MCF 10A (cell line): Measurements from ENCODE around the gene CCHCR1. TPM values are rescaled to one million over a fixed set of nuclear protein-coding genes. Genes with fewer than 3 reads are reported as not detected.
"Not testable (repeated sequence)": the region's sequence is repeated elsewhere in the genome, so short reads cannot be mapped to it uniquely, and the experiment has no call there.

Experiments
- BruUV-seq: library from RNA; stranded (reverse); fragments of 400-500 nt; replicated peaks from 2 replicates; lab custom pipeline; 2021; lab: Mats Ljungman, UMichigan
- CTCF ChIA-PET: fragments of 300-600 bp; sonication (Branson Sonifier 250); formaldehyde crosslinking; extraction: SDS; loops from one replicate; lab custom pipeline; 2021; ENCODE audit warnings: antibody characterized with exemption, inconsistent platforms; lab: Yijun Ruan, JAX
- POLR2A ChIA-PET: fragments of 300-600, 350-650 bp; sonication (Branson Sonifier 250); formaldehyde crosslinking; extraction: SDS; loops from one replicate; lab custom pipeline; 2020; ENCODE audit warnings: antibody characterized with exemption, inconsistent platforms; lab: Yijun Ruan, JAX
- DNase-seq: peaks from one replicate; pipeline ENCODE4 v3.0.0-alpha.2; 2018; ENCODE audit not compliant: unreplicated experiment
- H3K27ac Mint-ChIP-seq: one replicate; pipeline ENCODE4 v1.8.0; 2022; ENCODE audit warnings: mild to moderate bottlenecking, low read depth, mixed read lengths; ENCODE audit not compliant: unreplicated experiment
- H3K27me3 Mint-ChIP-seq: one replicate; pipeline ENCODE4 v1.8.0; 2022; ENCODE audit warnings: mixed read lengths; ENCODE audit not compliant: insufficient read depth, unreplicated experiment
- H3K36me3 Mint-ChIP-seq: one replicate; pipeline ENCODE4 v1.8.0; 2022; ENCODE audit warnings: mild to moderate bottlenecking, moderate library complexity, mixed read lengths; ENCODE audit not compliant: insufficient read depth, unreplicated experiment
- H3K4me1 Mint-ChIP-seq: one replicate; pipeline ENCODE4 v1.8.0; 2022; ENCODE audit warnings: mixed read lengths; ENCODE audit not compliant: insufficient read depth, unreplicated experiment
- H3K4me3 Mint-ChIP-seq: one replicate; pipeline ENCODE4 v1.8.0; 2022; ENCODE audit warnings: mild to moderate bottlenecking, moderate library complexity, mixed read lengths; ENCODE audit not compliant: unreplicated experiment
- H3K9me3 Mint-ChIP-seq: one replicate; pipeline ENCODE4 v1.8.0; 2022; ENCODE audit warnings: mixed read lengths; ENCODE audit not compliant: unreplicated experiment
- intact Hi-C: fragments of 100-400 bp; cut with micrococcal nuclease; formaldehyde crosslinking; loops from 2 replicates; pipeline ENCODE4 v1.14.1; 2022
- total RNA-seq: library from RNA; stranded (reverse); gene quantifications from 2 replicates; pipeline ENCODE4 v1.2.3, GENCODE V29; 2022
- TF ChIP-seq, protein P1 (sequence below): fragments of 200-600 bp; IDR thresholded peaks from one replicate; pipeline ENCODE4 v1.8.0; 2022; ENCODE audit warnings: antibody characterized with exemption, mild to moderate bottlenecking; ENCODE audit not compliant: unreplicated experiment

CCHCR1 gene
- total RNA-seq, 1 experiment from 2014 or later, result 18.4 TPM

DNA sequence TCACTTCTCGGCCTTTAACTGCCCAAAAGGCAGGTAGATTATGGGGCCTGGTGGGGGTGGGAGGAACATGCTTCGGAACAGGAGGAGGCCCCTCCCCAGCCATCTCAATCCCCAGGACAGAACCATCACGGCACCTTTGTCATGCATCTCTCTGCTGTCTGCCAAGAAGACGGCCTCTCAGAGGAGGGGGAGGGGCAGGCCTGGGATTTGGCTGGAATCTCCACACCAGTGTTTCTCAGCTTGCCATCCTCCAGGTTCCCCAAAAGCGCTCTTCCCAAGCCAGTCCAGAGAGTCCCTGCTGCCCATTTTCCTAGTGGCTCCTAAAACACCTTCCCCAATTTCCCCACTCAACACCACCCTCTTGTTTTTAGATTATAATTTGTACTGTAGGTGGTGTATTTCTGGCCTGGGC, 15.4 kb upstream of the CCHCR1 start:
- Mint-ChIP-seq H3K36me3 (peaks cover 5% of the 10 kb centered on the region), H3K27me3 (no peaks in the 10 kb centered on the region), H3K27ac (no peak overlapping the region), H3K9me3 (no peaks in the 10 kb centered on the region), H3K4me3 (no peak overlapping the region), H3K4me1 (peaks cover 14% of the 10 kb centered on the region)
- intact Hi-C loops, result no loop called here
- no peak for DNase-seq
- BruUV-seq, result no TSS peak
- ChIA-PET POLR2A (interaction anchor here (1.3 kb wide), 1 partner anchor 15 kb away, joined by 3 read pairs; the partner anchor contains the start of gene TCF19), CTCF (no interaction called here)
- TF ChIP-seq, protein P1, sequence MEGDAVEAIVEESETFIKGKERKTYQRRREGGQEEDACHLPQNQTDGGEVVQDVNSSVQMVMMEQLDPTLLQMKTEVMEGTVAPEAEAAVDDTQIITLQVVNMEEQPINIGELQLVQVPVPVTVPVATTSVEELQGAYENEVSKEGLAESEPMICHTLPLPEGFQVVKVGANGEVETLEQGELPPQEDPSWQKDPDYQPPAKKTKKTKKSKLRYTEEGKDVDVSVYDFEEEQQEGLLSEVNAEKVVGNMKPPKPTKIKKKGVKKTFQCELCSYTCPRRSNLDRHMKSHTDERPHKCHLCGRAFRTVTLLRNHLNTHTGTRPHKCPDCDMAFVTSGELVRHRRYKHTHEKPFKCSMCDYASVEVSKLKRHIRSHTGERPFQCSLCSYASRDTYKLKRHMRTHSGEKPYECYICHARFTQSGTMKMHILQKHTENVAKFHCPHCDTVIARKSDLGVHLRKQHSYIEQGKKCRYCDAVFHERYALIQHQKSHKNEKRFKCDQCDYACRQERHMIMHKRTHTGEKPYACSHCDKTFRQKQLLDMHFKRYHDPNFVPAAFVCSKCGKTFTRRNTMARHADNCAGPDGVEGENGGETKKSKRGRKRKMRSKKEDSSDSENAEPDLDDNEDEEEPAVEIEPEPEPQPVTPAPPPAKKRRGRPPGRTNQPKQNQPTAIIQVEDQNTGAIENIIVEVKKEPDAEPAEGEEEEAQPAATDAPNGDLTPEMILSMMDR, result no peak

DNA sequence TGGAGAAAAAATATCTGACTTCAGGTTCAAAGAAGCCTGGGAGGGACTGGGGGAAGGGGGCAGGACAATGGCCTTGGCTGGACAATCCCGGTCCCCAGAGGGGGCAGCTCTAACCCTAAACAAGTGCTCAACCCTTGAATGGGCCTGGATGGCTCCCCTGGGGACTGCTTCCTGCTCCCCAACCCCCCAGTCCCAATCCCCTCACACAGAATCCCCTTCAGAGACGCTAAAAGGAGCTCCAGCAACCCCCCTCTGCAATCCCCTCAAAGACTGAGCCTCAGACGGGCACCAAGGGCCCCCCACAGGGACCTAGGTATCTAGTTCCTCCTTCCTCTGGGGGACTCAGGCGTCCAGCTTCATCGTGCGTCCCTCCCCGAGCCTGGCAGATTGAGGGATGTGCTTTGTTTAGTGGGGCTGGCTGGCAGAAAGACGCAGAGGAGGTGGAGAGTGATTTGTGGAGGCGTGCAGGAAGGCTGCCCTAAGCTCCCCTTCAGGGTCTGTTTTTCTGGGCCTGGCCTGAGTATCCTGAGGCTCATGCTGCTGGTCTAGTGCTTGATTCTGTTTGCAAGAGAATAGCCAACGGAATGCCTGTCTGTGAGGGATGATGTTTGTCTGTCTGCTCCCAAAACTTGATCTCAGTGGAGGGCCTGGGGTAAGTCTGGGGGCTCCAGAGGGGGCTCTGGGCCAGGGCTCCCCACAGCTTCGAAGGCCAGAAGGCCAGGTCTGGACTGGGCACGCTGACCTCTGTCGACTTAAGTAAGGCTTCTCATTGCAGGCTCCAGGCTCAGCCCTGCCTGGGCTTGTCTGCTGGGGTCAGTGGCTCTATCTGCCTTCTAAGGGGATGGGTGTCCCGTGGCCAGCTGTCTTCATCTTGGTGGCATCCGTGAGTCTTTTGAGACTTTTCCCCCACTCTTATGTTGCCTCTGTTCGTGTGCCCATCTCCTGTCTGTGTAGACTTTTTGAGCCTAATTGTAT, 14.6 kb upstream of the CCHCR1 start:
- H3K36me3 Mint-ChIP-seq, result peaks cover 5% of the 10 kb centered on the region
- H3K9me3 Mint-ChIP-seq, result no peaks in the 10 kb centered on the region
- POLR2A ChIA-PET, result interaction anchor here (0.5 to 1.3 kb wide), 2 partner anchors 14 to 264 kb away, joined by 3 read pairs; partner anchors contain the start of gene TCF19
- no peak overlapping the region for H3K4me3 Mint-ChIP-seq
- TF ChIP-seq, protein P1, result no peak
- H3K27ac Mint-ChIP-seq, result no peak overlapping the region
- H3K4me1 Mint-ChIP-seq, result peaks cover 14% of the 10 kb centered on the region
- CTCF ChIA-PET, result interaction anchor here (0.6 to 1.2 kb wide), 2 partner anchors 44 to 270 kb away, joined by 3 to 4 read pairs; no protein-coding TSS in a partner anchor
- H3K27me3 Mint-ChIP-seq, result no peaks in the 10 kb centered on the region
- no peak for DNase-seq
- intact Hi-C loops, result no loop called here
- BruUV-seq, result no TSS peak

DNA sequence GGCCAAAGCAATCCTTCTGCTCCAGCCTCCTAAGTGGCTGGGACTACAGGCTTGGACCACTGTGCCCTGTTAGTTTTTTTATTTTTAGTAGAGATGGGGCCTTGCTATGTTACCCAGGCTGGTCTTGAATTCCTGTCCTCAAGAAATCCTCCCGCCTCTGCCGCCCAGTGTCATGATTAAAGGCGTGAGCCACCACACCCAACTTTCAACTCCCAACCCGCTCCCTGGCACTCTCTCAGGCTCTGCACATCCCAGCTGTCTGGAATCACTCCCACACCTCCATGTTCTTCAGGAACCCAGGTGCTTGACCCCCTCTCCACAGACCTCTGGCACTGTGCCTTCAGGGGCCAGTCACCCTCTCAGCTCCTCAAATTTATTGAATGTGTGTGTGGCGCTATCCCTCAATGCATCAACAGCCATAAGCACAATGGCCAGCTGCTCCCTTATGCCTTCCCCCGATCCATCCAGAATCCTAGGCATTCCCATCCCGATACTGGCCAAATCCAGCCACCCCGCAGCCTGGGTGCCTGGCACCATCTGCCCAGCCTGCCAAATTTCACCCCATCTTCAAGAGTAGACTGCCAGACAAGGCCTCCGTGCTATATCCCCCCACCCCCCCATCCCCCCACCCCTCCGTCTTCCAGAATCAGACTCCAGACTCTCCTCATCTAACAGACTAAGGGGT, 13.5 kb upstream of the CCHCR1 start:
- peaks cover 12% of the 10 kb centered on the region for H3K4me1 Mint-ChIP-seq
- no peaks in the 10 kb centered on the region for H3K27me3 Mint-ChIP-seq
- no TSS peak for BruUV-seq
- DNase-seq, result no peak
- intact Hi-C loops, result no loop called here
- H3K27ac Mint-ChIP-seq, result no peak overlapping the region
- peaks cover 5% of the 10 kb centered on the region for H3K36me3 Mint-ChIP-seq
- no peaks in the 10 kb centered on the region for H3K9me3 Mint-ChIP-seq
- H3K4me3 Mint-ChIP-seq, result no peak overlapping the region
- ChIA-PET CTCF (interaction anchor here (1.2 kb wide), 1 partner anchor 43 kb away, joined by 4 read pairs; no protein-coding TSS in a partner anchor), POLR2A (no interaction called here)
- TF ChIP-seq, protein P1, result no peak

DNA sequence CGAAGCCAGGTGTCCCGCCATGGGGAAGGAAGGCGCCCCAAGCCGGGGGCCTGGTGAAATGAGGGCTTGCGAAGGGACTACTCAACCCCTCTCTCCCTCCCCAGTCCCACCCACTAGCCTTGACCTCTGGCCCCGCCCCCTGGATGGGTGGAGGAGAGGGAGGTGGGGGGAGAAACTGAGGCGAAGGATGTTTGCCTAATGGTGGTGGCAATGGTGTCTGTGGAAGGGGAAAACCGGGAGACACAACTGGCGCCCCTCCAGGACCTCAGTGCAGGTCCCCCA, 12.9 kb upstream of the CCHCR1 start, which contains the start of gene POU5F1:
POU5F1 (minus strand) TSS at position 83 of the 282 bp plus-strand sequence; CDS start at position 21, 62 bp downstream.
- no TSS peak for BruUV-seq
- TF ChIP-seq, protein P1, result no peak
- Mint-ChIP-seq H3K9me3 (no peaks in the 10 kb centered on the region), H3K4me3 (no peak within 1 kb of the TSS), H3K36me3 (peaks cover 5% of the 10 kb centered on the region), H3K4me1 (peaks cover 6% of the 10 kb centered on the region), H3K27me3 (no peaks in the 10 kb centered on the region), H3K27ac (no peak within 1 kb of the TSS)
- ChIA-PET CTCF (no interaction called here), POLR2A (no interaction called here)
- intact Hi-C loops, result no loop called here
- DNase-seq, result no peak

DNA sequence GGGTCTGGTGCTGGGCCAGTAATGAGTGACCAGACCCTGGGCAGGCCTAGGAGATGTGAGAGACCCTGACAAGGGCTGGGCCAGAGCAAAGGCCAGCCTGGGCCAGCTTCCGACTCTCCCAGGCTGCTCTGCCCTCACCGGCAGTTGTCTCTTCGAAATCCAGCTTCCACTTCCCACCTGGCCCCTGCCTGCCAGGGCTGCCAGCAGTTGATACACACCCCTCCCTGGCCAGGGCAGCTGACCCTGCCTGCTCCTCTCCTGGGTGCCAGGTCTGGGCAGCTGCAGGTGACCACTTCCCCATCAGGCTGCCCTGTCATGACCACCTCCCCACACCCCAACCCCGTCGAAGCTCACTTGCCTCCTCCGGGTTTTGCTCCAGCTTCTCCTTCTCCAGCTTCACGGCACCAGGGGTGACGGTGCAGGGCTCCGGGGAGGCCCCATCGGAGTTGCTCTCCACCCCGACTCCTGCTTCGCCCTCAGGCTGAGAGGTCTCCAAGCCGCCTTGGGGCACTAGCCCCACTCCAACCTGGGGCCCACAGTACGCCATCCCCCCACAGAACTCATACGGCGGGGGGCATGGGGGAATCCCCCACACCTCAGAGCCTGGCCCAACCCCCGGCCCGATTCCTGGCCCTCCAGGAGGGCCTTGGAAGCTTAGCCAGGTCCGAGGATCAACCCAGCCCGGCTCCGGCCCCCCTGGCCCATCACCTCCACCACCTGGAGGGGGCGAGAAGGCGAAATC, 12.4 kb upstream of the CCHCR1 start:
- H3K36me3 Mint-ChIP-seq, CTCF ChIA-PET, BruUV-seq, DNase-seq, intact Hi-C loops, H3K4me1 Mint-ChIP-seq, H3K27ac Mint-ChIP-seq, H3K4me3 Mint-ChIP-seq, POLR2A ChIA-PET, H3K9me3 Mint-ChIP-seq, H3K27me3 Mint-ChIP-seq: not testable (repeated sequence)
